Fibroblast of mammary gland (primary cell): ENCODE results near the gene KCNE1.
"Not testable (repeated sequence)": the region's sequence is repeated elsewhere in the genome, so short reads cannot be mapped to it uniquely, and the experiment has no call there.

Experiments
- DNase-seq: peaks from one replicate; pipeline ENCODE4 v3.0.0-alpha.2; 2010; ENCODE audit warnings: low read depth
- H3K4me3 ChIP-seq: 2 replicates; pipeline ENCODE4 v1.5.1; 2011; ENCODE audit warnings: low read depth, mild to moderate bottlenecking, low read length, moderate library complexity; ENCODE audit not compliant: control insufficient read depth
- TF ChIP-seq, protein P1 (sequence below): conservative IDR thresholded peaks from 2 replicates; pipeline ENCODE4 v1.5.1; 2011; ENCODE audit warnings: low read depth, low read length, inconsistent platforms; ENCODE audit not compliant: control insufficient read depth, insufficient read depth

Gene KCNE1

DNA sequence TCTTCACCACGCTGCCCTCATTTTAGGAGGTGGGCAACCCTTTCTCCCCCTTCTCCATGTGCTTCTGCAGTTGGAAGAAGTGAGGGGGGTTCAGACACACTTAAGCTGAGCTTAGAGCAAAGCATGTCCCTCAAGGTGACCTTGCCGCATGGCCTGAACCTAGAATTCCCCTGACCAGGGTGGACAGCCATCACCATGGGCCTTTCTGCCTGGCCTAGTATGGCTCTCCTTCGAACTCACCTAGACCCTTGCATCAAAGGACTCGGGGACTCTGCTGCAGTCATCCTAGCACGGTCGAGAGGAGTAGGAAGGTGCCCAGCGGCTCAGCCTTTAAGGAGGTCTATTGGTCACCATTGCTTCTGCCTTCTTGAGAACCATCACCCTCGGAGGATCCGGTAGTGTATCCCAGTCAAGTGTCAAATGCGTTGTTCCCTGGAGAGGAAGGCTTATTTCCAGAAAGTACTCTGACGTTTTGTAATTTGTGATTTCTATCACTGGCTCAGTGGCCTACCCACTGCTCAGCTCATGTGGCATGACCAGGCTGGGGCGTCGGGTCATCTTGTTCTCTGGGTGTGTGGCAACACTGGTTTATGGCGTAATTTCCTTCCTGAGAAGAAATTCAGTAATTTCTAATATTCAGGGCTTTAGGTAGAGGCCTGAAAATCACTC lies at the start of gene KCNE1:
Gene KCNE1, minus strand, starts transcription at position 424 of the 669 bp plus-strand sequence. CDS start 62,576 bp downstream, outside the sequence.
- DNase-seq, result peak; percentile 48
- no peak within 1 kb of the TSS for H3K4me3 ChIP-seq
- TF ChIP-seq, protein P1, sequence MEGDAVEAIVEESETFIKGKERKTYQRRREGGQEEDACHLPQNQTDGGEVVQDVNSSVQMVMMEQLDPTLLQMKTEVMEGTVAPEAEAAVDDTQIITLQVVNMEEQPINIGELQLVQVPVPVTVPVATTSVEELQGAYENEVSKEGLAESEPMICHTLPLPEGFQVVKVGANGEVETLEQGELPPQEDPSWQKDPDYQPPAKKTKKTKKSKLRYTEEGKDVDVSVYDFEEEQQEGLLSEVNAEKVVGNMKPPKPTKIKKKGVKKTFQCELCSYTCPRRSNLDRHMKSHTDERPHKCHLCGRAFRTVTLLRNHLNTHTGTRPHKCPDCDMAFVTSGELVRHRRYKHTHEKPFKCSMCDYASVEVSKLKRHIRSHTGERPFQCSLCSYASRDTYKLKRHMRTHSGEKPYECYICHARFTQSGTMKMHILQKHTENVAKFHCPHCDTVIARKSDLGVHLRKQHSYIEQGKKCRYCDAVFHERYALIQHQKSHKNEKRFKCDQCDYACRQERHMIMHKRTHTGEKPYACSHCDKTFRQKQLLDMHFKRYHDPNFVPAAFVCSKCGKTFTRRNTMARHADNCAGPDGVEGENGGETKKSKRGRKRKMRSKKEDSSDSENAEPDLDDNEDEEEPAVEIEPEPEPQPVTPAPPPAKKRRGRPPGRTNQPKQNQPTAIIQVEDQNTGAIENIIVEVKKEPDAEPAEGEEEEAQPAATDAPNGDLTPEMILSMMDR, result no peak

DNA sequence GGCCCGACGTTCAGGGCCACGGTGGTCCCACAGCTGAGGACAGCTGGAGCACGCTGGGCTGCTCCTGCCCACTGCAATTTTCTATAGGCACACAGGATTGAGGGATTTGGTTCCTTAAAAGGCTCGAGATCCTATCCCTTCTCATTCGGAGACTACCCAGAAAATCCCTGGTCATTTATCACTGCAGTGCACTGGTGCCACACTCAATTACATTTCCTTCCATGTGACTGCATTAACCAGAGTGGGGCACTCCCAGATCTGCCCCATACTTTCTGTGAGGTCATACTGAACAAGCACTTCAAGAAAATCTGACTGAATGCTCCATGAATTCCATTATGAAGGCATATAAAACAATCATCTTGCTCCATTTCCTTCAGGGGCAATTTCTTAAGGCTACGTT lies 49.8 kb upstream of the KCNE1 start:
- no peak overlapping the region for H3K4me3 ChIP-seq
- no peak for DNase-seq
- TF ChIP-seq, protein P1, result no peak

DNA sequence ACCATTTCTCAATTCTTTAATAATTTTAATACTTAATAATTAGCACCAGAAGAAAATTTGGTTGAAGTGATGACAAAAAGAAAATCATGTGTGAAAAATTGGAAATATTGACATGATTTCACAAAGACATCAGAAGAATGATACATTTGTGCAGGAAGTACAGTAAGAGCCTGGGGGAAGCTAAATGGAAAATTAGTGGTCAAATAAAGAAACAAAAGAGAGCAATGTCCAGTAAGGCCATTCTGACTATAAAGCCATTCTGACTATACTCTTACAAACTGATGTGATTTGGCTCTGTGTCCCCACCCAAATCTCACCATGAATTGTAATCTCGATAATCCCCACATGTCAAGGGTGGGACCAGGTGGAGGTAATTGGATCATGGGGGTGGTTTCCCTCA lies 48.6 kb upstream of the KCNE1 start:
- TF ChIP-seq, protein P1, result no peak
- H3K4me3 ChIP-seq, result no peak overlapping the region
- no peak for DNase-seq

DNA sequence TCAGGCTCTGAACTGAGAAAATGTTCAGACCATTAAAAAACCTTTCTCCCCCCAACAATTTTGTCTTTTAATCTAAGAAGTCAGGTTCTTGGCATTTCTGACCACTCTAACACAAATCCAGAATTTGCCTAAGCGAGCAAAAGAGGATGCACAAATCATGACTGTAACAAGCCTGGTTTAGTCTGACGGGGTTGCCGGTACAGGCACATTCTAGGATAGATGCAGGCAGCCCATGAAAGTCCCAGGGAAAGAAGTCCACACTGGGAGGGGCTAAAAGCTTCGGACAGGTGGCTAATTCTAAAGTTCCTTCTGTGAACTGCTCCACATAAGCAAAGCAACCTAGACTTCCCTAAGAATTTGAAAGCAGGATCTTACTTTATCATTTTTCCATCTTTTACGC lies 48.0 kb upstream of the KCNE1 start:
- TF ChIP-seq, protein P1, result no peak
- no peak overlapping the region for H3K4me3 ChIP-seq
- DNase-seq, result no peak

DNA sequence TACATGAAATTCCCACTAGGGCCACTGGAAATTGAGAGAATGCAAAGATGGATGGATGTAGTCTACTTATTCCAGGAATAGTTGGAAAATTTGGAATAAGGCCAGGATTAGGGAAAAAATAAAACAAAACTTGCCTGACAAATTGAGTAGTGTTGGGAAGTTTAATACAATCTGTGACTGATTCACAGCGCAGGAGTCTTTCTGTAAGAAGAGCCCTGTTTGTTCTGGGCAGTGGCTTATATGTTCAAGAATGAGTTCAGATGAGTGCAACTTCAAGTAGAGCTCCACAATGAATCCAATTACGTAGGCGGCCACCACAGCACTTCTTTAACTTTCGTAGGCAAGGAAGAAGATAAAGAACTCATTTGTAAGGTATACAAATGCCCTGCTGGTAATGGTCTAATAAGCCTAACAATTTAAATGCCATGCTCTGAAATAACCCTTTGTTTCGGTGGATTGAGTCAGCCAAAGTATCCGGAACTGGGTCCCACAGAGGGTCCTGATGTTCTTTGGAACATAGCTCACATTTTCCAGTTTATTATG lies 47.1 kb upstream of the KCNE1 start:
- TF ChIP-seq, protein P1, result no peak
- DNase-seq, result peak; percentile 31
- H3K4me3 ChIP-seq, result no peak overlapping the region

DNA sequence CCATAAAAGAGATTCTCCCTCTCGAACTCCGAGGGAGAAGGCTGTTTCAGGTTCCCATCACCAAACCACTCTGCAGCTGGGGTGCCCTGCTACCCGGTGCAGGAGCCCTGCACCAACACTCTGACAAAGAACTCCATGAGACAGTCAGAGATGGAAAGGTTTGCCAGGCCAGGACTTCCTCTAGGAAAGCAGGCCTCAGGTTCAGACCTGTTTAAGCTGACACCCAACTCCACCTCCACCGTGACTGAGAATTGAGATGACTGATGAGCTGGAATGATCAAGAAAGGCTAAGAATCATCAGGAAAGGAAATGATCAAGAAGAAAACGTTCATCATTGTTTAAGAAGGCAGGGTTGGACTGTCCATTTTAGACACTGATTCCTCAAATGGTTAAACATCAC lies 46.2 kb upstream of the KCNE1 start:
- no peak overlapping the region for H3K4me3 ChIP-seq
- TF ChIP-seq, protein P1, result no peak
- DNase-seq, result no peak

DNA sequence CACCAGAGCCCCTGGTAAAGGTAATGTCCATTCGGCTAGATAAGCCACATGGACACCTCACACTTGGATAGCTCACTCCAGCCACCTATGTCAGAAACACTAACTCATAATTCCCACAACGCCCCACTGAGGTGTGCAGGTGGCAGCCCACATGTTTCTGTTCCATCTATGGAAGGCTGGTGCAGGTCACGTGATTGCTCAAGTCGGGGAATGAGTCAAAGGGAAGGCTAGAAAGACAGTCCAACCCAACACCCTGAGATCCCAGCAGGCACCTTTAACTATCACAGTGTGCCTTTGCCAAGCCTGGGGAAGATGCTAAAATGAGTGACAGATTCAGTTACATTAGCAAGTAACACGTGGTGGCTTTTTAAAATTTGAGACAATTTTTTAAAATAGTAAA lies 45.3 kb upstream of the KCNE1 start:
- TF ChIP-seq, protein P1, result no peak
- DNase-seq, result no peak

DNA sequence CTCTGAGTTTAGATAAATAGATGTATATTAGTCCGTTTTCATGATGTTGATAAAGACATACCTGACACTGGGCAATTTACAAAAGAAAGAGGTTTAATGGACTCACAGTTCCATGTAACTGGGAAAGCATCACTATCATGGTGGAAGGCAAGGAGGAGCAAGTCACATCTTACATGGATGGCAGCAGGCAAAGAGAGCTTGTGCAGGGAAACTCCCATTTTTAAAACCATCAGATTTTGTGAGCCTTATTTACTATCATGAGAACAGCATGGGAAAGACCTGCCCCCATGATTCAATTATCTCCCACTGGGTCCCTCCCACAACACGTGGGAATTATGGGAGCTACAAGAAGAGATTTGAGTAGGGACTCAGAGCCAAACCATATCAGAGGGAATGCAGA lies 42.7 kb upstream of the KCNE1 start:
- H3K4me3 ChIP-seq, DNase-seq: not testable (repeated sequence)

More for the DNA sequence above, 45.3 kb upstream of the KCNE1 start:
- H3K4me3 ChIP-seq, result no peak overlapping the region
